GM12801 (cell line): ENCODE data around the gene ZDHHC14.

Experiments used
- CTCF ChIP-seq: IDR thresholded peaks from one replicate; pipeline ENCODE4 v1.5.1; 2011; ENCODE audit warnings: control low read depth; ENCODE audit not compliant: insufficient read length; ENCODE audit errors: extremely low read depth

ZDHHC14 gene

GRCh38 chr6:157606516-157606915, 225.5 kb downstream of the ZDHHC14 start:
- TF ChIP-seq CTCF: no peak

GRCh38 chr6:157607317-157608109, 226.5 kb downstream of the ZDHHC14 start:
- no peak for TF ChIP-seq CTCF

- TF ChIP-seq CTCF: no peak
Measured at GRCh38 chr6:157608221-157609075, 227.5 kb downstream of the ZDHHC14 start.

GRCh38 chr6:157609117-157609516, 228.1 kb downstream of the ZDHHC14 start:
- no peak for TF ChIP-seq CTCF

- no peak for TF ChIP-seq CTCF
Measured at GRCh38 chr6:157609556-157609955, 228.6 kb downstream of the ZDHHC14 start.

- no peak for TF ChIP-seq CTCF
Measured at GRCh38 chr6:157610451-157610999, 229.5 kb downstream of the ZDHHC14 start.

GRCh38 chr6:157611406-157611805, 230.4 kb downstream of the ZDHHC14 start:
- no peak for TF ChIP-seq CTCF
